NT2/D1 (cell line): ENCODE results near the gene KMT5B.

Experiments used
- SUZ12 ChIP-seq: IDR thresholded peaks from 2 replicates; pipeline ENCODE4 v1.6.1; 2011; ENCODE audit not compliant: insufficient read length, insufficient read depth; ENCODE audit errors: extremely low read depth
- YY1 ChIP-seq: IDR thresholded peaks from 2 replicates; pipeline ENCODE4 v1.6.1; 2011; ENCODE audit not compliant: insufficient read length, insufficient read depth
- ZNF274 ChIP-seq: IDR thresholded peaks from 2 replicates; pipeline ENCODE4 v1.6.1; 2011; ENCODE audit warnings: mild to moderate bottlenecking, low read depth, low read length

DNA sequence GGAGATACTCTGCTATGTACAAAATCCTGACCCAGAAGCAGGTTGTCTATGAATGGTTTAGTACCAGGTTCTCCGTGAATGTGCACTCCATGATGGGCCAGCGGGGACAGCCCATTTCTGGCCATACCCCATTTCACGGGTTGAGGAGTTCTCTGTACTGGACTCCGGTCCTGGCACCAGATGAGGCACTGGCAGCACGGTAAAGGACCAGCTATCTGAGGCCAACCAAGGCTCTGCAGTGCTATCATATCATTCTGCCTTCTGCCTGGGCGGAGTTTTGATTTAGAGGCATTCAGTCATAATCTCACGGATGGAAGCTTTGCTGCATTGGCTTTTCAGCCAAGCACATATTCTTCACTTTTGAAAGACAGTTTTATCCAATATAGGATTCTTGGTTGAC, 18.5 kb upstream of the KMT5B start:
- no peak for TF ChIP-seq SUZ12
- no peak for TF ChIP-seq YY1
- TF ChIP-seq ZNF274: no peak
